Measurements from ENCODE around the gene CXCR6.

CXCR6 gene

DNA sequence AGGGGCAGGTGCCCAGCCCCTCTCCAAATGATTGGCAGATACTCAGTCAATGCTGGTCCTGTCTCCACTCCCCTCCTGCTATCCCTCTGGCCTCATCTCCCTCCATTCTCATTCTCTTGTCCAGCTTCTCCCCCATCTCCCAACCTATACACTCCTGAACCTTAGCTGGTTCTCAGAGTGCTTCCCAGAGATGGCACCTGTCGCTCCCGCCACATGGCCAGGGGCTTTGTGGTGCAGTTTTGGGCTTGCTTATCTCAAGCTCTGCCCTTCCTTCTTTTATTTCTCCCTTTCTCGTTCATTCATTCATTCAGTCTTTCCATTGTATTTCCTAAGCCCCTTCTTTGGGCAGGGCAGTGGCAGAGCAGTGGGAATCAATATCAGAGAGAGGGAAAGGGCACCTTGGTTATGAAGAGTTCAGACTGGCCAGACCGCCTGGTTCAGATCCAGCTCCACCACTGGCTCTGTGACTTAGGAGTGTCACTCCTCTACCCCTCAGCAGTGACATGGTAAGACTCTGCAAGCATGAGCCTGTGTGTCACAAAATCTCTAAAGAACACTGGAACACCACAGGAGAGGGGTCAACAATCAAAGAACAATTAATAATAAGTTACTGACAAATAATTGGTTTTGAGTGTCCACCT is 20.2 kb upstream of the CXCR6 start:
- DNase-seq: no peak

GRCh38 chr3:45923755-45924154 is 19.5 kb upstream of the CXCR6 start:
- no peak for DNase-seq

GRCh38 chr3:45927881-45928280 is 15.4 kb upstream of the CXCR6 start:
- DNase-seq: no peak

DNA sequence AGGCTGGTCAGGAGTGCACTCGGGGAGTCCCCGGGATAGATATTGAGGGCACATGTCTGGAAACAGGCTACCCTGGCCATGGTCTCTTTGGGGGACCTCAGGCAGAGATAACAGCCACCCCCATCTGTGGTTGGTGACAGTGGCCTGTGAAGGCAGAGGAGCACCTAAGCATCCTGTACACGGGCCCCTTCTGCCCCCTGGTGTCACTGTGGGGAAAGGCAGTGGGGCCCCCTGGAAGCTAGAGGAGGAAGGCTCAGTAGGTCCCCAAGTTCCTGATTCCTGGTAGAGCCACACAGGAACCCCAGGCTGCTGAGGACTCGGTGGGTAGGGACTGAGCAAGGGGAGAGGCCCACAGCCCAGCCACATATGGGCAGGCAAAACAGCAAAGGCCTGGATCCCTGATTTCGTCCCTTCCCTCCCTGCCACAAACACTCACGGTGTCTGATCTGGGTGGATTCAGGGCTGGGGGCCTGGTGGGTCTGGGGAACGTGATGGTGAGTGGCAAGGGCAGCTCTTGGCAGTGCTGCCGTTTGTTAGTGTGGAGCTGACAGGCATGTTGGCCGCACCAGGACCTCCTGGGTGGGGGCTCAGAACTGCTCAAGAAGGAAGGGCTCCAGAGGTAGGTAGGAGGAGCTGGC is 14.1 kb upstream of the CXCR6 start:
- peak; percentile 10 to 72 (median 52) for DNase-seq

- DNase-seq: no peak
Observed at GRCh38 chr3:45931496-45931895, 11.8 kb upstream of the CXCR6 start.

- DNase-seq: no peak
Observed at GRCh38 chr3:45932112-45932511, 11.2 kb upstream of the CXCR6 start.

DNA sequence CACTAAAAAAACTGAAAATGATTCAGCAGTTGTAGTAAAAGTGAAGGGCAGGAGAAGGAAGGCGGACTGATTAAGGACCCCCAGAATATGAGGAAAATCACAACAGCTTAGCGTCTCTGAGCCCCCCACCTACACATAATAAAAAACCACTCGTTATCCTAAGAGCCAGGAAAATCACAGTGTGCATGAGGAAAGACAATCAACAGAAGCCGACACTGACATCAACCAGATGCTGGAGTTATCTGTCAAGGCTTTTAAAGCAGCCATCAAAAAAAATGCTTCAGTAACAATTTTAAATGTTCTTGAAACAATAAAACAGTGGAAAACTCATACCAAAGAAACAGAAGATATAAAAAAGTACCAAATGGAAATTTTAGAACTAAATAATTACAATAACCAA is 9.7 kb upstream of the CXCR6 start:
- no peak for DNase-seq

DNA sequence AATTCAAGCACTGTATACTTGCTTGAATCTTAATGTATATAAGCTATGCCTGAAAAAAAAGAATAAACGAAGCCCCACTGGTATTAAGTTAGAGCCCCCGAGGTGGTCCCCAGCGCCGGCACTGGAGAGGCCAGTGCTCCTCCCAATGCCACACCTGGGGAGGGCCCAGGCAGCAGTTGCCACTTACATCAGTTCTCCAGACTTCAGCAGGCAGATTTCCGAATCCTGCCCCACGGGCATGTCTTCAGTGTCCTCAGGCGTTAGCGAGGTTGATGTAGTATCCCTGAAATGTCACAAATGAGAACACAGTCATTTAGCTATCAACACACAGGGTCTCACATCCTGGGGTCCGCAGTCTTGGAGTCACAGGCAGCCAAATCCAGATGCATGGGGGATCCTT is 7.0 kb upstream of the CXCR6 start:
- no peak for DNase-seq

DNA sequence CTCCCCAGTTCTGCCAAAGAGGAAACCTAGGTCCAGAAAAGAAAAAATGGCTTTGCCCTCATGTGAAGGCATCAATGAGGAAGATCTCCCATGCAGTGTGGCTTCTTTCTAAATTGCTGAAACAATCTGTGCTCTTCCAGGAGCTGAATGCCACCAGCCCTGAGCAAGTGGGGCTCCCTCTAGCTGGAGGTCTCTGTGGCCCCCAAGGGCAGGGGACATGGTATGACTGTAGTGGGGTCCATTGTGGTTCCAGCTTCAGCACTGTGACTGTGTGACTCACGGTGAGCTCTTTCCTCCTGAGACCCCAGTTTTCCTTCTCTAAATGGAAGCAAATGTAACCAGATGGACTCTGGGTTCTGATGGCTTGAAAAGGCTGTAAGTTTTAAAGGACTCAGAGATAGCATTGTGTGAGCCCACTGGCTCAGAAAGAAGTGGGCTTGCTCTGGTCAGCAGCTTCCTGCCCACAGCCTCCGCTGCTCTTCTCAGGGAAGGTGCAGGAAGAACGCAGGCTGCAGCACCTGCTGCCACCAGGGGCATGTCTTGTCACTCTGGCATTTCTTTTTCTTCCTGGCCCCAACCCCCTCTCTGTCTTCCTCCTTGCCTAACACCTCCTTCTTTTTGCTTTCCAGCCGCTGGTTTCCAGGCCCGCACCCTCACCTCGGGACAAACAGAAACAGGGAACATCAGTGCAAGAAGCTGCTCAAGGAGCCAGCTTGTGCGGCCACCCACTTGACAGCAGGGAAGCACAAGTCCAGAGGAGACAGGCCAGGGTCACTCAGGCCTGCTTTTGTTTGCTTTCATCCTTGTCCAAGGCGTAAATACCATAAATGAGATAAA is 5.8 kb upstream of the CXCR6 start:
- no peak for DNase-seq

DNA sequence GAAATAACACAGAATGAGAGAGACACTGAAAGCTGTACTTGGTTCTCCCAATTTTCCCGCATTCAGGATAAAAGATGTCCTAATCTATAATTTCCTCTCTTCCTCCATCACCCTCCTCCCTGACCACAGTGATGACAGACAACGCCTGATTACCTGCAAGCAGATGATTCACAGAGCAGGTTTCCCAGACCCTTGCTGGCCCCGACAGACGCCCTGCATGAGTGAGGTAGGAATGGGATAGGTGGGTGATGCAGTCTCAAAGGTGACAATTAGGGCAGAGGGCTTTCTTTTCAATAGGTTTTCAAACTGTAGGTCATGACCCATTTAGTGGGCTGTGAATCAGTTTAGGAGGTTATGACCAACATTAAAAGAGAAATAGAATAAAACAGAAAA is 5.2 kb upstream of the CXCR6 start:
- no peak for DNase-seq

- peak; percentile 58 to 82 (median 70) for DNase-seq
Observed at GRCh38 chr3:45938864-45939263, 4.4 kb upstream of the CXCR6 start.

DNA sequence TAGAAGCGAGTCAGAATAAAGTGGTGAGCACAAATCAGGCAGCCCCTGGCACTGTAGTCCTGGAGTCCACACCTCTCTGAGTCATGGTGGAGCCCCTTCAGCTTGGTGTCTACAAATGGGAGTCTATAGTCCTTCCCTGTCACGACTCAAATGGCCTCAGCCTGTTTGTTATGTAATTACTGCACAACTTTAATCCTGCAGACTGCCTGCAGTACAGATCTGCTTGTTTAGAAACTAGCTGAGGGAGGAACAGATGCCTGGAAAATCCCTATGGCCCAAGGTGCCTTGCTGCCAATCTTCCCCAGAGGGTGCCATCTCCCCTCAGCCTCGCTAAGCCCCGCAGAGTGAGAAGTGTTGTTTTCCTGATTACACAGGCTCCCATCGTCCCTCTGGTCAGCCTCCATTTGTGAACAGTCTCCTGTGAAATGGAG is 3.9 kb upstream of the CXCR6 start:
- no peak for DNase-seq

DNA sequence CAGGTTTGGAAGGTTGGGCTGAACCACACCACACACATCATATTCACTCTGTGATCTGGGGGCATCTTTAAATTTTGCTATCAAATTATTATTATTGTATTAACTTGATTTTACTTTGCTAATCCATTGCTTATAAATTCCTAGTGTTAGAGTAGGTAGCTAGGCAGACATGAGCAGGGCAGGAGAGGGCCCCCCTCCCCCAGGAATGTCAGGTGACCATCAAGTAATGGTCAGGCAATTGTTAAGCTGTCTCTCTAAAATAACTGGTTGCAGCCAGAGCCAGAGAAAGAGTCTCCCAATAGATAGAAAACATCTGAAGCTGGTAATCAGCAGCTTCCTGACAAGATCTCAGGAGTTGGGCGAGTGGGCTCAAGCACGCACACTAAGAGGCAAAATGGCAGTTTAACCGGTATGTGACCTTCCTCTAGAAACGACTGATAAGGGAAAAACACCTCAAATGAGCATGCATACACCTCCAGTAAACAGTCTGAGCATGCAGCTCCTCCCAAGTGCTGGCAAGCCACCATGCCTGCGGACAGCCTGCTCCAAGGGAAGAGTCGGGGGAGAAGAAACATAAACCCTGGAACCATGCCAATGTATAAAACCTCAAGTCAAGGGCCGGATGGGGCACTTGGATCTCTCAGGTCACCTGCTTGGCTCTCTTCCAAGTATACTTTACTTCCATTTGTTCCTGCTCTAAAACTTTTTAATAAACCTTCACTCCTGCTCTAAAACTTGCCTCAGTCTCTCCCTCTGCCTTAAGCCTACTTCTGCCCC is 3.1 kb upstream of the CXCR6 start:
- no peak for DNase-seq

- no peak for DNase-seq
Observed at GRCh38 chr3:45940781-45941365, 2.4 kb upstream of the CXCR6 start.

GRCh38 chr3:45942051-45942825 is 1.0 kb upstream of the CXCR6 start:
- no peak for DNase-seq

GRCh38 chr3:45944830-45945620 is 1.8 kb downstream of the CXCR6 start:
- DNase-seq: no peak

DNA sequence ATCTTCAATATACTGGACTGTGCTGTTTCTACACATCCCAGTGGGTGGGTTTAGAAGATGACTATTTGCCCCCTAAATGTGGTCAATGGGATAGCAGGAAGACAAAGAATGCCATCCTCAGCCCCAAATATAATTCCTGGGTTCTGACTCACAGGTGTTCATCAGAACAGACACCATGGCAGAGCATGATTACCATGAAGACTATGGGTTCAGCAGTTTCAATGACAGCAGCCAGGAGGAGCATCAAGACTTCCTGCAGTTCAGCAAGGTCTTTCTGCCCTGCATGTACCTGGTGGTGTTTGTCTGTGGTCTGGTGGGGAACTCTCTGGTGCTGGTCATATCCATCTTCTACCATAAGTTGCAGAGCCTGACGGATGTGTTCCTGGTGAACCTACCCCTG is 3.0 kb downstream of the CXCR6 start:
- no peak for DNase-seq

DNA sequence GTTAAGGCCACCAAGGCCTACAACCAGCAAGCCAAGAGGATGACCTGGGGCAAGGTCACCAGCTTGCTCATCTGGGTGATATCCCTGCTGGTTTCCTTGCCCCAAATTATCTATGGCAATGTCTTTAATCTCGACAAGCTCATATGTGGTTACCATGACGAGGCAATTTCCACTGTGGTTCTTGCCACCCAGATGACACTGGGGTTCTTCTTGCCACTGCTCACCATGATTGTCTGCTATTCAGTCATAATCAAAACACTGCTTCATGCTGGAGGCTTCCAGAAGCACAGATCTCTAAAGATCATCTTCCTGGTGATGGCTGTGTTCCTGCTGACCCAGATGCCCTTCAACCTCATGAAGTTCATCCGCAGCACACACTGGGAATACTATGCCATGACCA is 3.6 kb downstream of the CXCR6 start:
- DNase-seq: no peak

DNA sequence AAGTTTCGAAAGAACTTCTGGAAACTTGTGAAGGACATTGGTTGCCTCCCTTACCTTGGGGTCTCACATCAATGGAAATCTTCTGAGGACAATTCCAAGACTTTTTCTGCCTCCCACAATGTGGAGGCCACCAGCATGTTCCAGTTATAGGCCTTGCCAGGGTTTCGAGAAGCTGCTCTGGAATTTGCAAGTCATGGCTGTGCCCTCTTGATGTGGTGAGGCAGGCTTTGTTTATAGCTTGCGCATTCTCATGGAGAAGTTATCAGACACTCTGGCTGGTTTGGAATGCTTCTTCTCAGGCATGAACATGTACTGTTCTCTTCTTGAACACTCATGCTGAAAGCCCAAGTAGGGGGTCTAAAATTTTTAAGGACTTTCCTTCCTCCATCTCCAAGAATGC is 4.1 kb downstream of the CXCR6 start:
- no peak for DNase-seq

GRCh38 chr3:45948311-45948781 is 5.1 kb downstream of the CXCR6 start:
- no peak for DNase-seq

- no peak for DNase-seq
Observed at GRCh38 chr3:45948881-45949280, 5.6 kb downstream of the CXCR6 start.
